MM.1S (cell line): ENCODE data around the gene LIPH.

Experiments
- EZH2 ChIP-seq: fragments of 300-600 bp; sonication (generic); optimal IDR thresholded peaks from 2 replicates; pipeline ENCODE3; 2017; ENCODE audit warnings: low read depth, mild to moderate bottlenecking, antibody characterized with exemption, low read length, mixed read lengths
- TF ChIP-seq, protein P1 (sequence below): fragments of 300-600 bp; sonication (generic); IDR thresholded peaks from 2 replicates; pipeline ENCODE4 v1.5.1; 2016; ENCODE audit warnings: antibody characterized with exemption, low read length, mixed read lengths

DNA sequence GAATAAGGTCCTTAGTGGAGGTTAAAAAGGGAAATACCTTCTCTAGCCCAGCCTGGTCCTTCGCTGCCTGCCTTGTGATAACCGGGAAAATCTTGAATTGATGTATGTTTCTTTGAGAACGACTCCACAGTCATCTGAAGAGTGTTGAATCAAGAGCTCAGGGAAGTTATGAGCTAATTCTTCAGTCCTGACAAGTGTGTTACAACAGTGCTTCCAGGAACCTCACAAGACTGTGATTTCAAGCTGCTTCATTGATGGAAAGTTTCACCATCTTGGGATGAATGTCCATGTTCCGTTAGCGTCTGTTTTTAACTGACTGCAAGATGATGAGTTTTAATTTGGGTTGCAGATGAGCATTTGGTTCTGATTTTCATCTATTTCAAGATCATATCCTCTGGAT is 66.0 kb downstream of the LIPH start:
- TF ChIP-seq, protein P1, sequence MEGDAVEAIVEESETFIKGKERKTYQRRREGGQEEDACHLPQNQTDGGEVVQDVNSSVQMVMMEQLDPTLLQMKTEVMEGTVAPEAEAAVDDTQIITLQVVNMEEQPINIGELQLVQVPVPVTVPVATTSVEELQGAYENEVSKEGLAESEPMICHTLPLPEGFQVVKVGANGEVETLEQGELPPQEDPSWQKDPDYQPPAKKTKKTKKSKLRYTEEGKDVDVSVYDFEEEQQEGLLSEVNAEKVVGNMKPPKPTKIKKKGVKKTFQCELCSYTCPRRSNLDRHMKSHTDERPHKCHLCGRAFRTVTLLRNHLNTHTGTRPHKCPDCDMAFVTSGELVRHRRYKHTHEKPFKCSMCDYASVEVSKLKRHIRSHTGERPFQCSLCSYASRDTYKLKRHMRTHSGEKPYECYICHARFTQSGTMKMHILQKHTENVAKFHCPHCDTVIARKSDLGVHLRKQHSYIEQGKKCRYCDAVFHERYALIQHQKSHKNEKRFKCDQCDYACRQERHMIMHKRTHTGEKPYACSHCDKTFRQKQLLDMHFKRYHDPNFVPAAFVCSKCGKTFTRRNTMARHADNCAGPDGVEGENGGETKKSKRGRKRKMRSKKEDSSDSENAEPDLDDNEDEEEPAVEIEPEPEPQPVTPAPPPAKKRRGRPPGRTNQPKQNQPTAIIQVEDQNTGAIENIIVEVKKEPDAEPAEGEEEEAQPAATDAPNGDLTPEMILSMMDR = no peak
- no peak for TF ChIP-seq EZH2
